ENCODE data around the gene AMPD3.

GRCh38 chr11:10483584-10483983 lies 28.5 kb downstream of the AMPD3 start:
- TF ChIP-seq POLR2AphosphoS5 (IDR thresholded peaks at IDR 0.05) (no peak), CTCF (IDR thresholded peaks at IDR 0.05 in 8 of 11, conservative IDR thresholded peaks at IDR 0.05 in 3 of 11) (no peak)
